ENCODE results near the gene ANXA9. TPM values are rescaled to one million over a fixed set of nuclear protein-coding genes. Genes with fewer than 3 reads are reported as not detected.

The ANXA9 gene
- total and polyA plus RNA-seq, 2 experiments from 2014 or later = 1.4 to 2.2 TPM

GRCh38 chr1:150966011-150966410 is 16.1 kb upstream of the ANXA9 start:
- H4K20me1 ChIP-seq (replicated peaks; ENCODE audit: insufficient read depth) = peaks cover 27% of the 10 kb centered on the region
- H3K36me3 ChIP-seq (ENCODE audit: insufficient read depth) = peaks cover 51% of the 10 kb centered on the region
- H3K36me3 Mint-ChIP-seq (ENCODE audit: low read depth) = peaks cover 82% of the 10 kb centered on the region

More at GRCh38 chr1:150966011-150966410, 16.1 kb upstream of the ANXA9 start:
- peaks cover 34% of the 10 kb centered on the region for H3F3A ChIP-seq (replicated peaks; ENCODE audit: low read depth)
- H3K4me1 ChIP-seq (ENCODE audit: insufficient read depth) = peaks cover 11% of the 10 kb centered on the region
- ATAC-seq (peak; percentile 29), DNase-seq (ENCODE audit: low spot score) (no peak)
- no peaks in the 10 kb centered on the region; the same call in 2 of the 3 replicates for H3K9me3 Mint-ChIP-seq
- H3K4me3 Mint-ChIP-seq = no peak overlapping the region
- no peak overlapping the region for H3K4me2 ChIP-seq
- no peak overlapping the region for H3K4me3 ChIP-seq
- no peak overlapping the region for H2AFZ ChIP-seq
- peaks cover 27% of the 10 kb centered on the region for H3K79me2 ChIP-seq (replicated peaks; ENCODE audit: insufficient read depth)
- H3K27me3 ChIP-seq (ENCODE audit: insufficient read depth) = no peaks in the 10 kb centered on the region
- no peak for TF ChIP-seq ZNF462 (CRISPR knock-in tag; IDR thresholded peaks at IDR 0.05)
- no peak for TF ChIP-seq CTCF (conservative IDR thresholded peaks at IDR 0.05; ENCODE audit: low read depth in 2 of 2)
- no peak for TF ChIP-seq ZNF331 (CRISPR knock-in tag; IDR thresholded peaks at IDR 0.05; ENCODE audit: low read depth)
- no peak for TF ChIP-seq STAT1 (IDR thresholded peaks at IDR 0.05; ENCODE audit: unreplicated experiment)
- no peak for TF ChIP-seq JUNB (IDR thresholded peaks at IDR 0.05; ENCODE audit: unreplicated experiment)
- H3K4me1 Mint-ChIP-seq = peaks cover 18% of the 10 kb centered on the region
- no peak overlapping the region for H3K27ac Mint-ChIP-seq
- no peak overlapping the region for H3K27ac ChIP-seq (ENCODE audit: low read depth)
- H3K9me2 ChIP-seq (ENCODE audit: insufficient read depth) = no peaks in the 10 kb centered on the region
- peaks cover 15% of the 10 kb centered on the region for H3K27me3 Mint-ChIP-seq (ENCODE audit: insufficient read depth, low read depth, poor library complexity)
